Measurements from ENCODE around the gene C1QTNF2.

GRCh38 chr5:160317434-160317833 is 53.0 kb downstream of the C1QTNF2 start:
- no peak for TF ChIP-seq CTCF (IDR thresholded peaks at IDR 0.05)
- no peak for TF ChIP-seq POLR2A (IDR thresholded peaks at IDR 0.05; ENCODE audit: low read depth)
- TF ChIP-seq EP300 (IDR thresholded peaks at IDR 0.05), result no peak

Measured in esophagus muscularis mucosa (tissue), 4 donors.